Measurements from ENCODE around the gene ZEB2.

DNA sequence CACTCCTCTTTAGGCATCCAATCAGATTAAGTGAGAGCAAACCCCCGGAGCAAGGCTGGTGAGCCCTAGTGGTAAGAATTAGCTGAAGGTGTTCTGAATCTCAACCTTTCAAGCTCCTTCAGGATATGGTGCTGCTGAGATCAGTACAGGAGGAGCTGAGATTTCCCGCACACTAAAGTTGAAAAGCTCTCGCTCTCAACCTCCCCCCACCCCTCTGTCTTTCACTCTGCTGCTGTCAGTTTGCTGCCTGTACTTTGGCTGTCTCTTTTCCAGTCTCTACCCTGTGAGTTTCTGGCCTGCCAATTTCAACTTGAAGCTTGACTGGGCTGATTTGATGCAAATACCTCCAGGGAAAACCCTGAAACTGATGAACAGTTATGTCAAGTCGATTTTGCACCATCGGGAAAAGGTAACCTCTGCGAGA, 15.7 kb downstream of the ZEB2 start:
- TF ChIP-seq CTCF (IDR thresholded peaks at IDR 0.05) (no peak), EP300 (IDR thresholded peaks at IDR 0.05) (no peak), POLR2A (IDR thresholded peaks at IDR 0.05) (no peak)

Data from ovary (tissue), 3 donors.